ENCODE measurements around the gene CENPX. TPM values are rescaled to one million over a fixed set of nuclear protein-coding genes. Genes with fewer than 3 reads are reported as not detected.

Gene CENPX
- total and polyA plus RNA-seq, 2 of the 13 experiments (the other 11 are each of a cell fraction or from before 2014, with no cell fraction given) = 92.7 to 170 TPM

DNA sequence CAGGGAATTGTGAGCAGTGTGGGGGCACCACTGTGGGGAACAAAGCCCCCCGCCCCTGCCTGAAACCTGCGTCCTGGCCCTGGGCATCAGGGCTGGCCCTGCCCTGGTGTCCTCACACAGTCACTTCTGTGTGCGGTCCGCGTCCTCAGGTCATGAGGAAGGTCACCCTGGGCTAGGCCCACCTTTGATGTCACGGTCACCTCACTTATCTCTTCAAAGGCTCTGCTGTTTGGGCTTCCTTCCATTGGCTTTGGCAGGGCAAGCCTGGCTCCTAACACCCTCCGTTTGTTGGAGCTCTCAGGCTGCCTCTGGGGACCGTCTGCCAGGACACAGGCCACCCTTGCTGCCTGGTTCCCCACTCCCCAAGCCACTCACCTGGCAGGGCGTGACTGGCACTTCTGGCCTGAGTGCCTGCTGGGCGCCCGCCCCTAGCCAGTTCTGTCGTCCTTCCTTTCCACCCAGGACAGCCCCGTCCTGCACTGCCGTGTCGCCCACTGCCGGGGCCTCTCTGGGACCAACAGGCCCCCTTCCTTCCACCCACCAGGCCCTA lies 8.8 kb downstream of the CENPX start (continued):
- TF ChIP-seq ZNF12 (CRISPR knock-in tag; IDR thresholded peaks at IDR 0.05) (no peak), PITX1 (CRISPR knock-in tag; IDR thresholded peaks at IDR 0.05) (peak; percentile 56; the same call in 1 of the 2 replicates), ZNF660 (CRISPR knock-in tag; IDR thresholded peaks at IDR 0.05; ENCODE audit: borderline replicate concordance, low read depth) (no peak), GABPA (IDR thresholded peaks at IDR 0.05; ENCODE audit: low read depth, low read length) (no peak), GABPA (CRISPR knock-in tag; IDR thresholded peaks at IDR 0.05; ENCODE audit: low read depth) (no peak), NKX3-1 (CRISPR knock-in tag; IDR thresholded peaks at IDR 0.05) (no peak), SYNCRIP (IDR thresholded peaks at IDR 0.05; ENCODE audit: insufficient read depth, low read depth, low read length) (no peak), ZNF619 (CRISPR knock-in tag; IDR thresholded peaks at IDR 0.05) (no peak), IRF2 (CRISPR knock-in tag; IDR thresholded peaks at IDR 0.05) (no peak), ZNF672 (CRISPR knock-in tag; IDR thresholded peaks at IDR 0.05) (no peak), ZNF556 (CRISPR knock-in tag; IDR thresholded peaks at IDR 0.05; ENCODE audit: borderline replicate concordance) (no peak), RFX3 (CRISPR knock-in tag; IDR thresholded peaks at IDR 0.05) (no peak), ZNF766 (CRISPR knock-in tag; IDR thresholded peaks at IDR 0.05; ENCODE audit: borderline replicate concordance) (no peak), HOXA3 (CRISPR knock-in tag; IDR thresholded peaks at IDR 0.05) (peak; percentile 44; the same call in 1 of the 2 replicates), AKAP8 (CRISPR knock-in tag; IDR thresholded peaks at IDR 0.05) (no peak; the same call in none of the 2 replicates), ZNF776 (CRISPR knock-in tag; IDR thresholded peaks at IDR 0.05) (no peak), SMYD3 (CRISPR knock-in tag; IDR thresholded peaks at IDR 0.05) (no peak), ZNF562 (CRISPR knock-in tag; IDR thresholded peaks at IDR 0.05; ENCODE audit: borderline replicate concordance) (no peak)
- TF ChIP-seq, protein P1, sequence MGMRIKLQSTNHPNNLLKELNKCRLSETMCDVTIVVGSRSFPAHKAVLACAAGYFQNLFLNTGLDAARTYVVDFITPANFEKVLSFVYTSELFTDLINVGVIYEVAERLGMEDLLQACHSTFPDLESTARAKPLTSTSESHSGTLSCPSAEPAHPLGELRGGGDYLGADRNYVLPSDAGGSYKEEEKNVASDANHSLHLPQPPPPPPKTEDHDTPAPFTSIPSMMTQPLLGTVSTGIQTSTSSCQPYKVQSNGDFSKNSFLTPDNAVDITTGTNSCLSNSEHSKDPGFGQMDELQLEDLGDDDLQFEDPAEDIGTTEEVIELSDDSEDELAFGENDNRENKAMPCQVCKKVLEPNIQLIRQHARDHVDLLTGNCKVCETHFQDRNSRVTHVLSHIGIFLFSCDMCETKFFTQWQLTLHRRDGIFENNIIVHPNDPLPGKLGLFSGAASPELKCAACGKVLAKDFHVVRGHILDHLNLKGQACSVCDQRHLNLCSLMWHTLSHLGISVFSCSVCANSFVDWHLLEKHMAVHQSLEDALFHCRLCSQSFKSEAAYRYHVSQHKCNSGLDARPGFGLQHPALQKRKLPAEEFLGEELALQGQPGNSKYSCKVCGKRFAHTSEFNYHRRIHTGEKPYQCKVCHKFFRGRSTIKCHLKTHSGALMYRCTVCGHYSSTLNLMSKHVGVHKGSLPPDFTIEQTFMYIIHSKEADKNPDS (CRISPR knock-in tag; IDR thresholded peaks at IDR 0.05) = no peak
- TF ChIP-seq, protein P2, sequence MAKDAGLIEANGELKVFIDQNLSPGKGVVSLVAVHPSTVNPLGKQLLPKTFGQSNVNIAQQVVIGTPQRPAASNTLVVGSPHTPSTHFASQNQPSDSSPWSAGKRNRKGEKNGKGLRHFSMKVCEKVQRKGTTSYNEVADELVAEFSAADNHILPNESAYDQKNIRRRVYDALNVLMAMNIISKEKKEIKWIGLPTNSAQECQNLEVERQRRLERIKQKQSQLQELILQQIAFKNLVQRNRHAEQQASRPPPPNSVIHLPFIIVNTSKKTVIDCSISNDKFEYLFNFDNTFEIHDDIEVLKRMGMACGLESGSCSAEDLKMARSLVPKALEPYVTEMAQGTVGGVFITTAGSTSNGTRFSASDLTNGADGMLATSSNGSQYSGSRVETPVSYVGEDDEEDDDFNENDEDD (CRISPR knock-in tag; IDR thresholded peaks at IDR 0.05; ENCODE audit: borderline replicate concordance) = no peak
- TF ChIP-seq, protein P3, sequence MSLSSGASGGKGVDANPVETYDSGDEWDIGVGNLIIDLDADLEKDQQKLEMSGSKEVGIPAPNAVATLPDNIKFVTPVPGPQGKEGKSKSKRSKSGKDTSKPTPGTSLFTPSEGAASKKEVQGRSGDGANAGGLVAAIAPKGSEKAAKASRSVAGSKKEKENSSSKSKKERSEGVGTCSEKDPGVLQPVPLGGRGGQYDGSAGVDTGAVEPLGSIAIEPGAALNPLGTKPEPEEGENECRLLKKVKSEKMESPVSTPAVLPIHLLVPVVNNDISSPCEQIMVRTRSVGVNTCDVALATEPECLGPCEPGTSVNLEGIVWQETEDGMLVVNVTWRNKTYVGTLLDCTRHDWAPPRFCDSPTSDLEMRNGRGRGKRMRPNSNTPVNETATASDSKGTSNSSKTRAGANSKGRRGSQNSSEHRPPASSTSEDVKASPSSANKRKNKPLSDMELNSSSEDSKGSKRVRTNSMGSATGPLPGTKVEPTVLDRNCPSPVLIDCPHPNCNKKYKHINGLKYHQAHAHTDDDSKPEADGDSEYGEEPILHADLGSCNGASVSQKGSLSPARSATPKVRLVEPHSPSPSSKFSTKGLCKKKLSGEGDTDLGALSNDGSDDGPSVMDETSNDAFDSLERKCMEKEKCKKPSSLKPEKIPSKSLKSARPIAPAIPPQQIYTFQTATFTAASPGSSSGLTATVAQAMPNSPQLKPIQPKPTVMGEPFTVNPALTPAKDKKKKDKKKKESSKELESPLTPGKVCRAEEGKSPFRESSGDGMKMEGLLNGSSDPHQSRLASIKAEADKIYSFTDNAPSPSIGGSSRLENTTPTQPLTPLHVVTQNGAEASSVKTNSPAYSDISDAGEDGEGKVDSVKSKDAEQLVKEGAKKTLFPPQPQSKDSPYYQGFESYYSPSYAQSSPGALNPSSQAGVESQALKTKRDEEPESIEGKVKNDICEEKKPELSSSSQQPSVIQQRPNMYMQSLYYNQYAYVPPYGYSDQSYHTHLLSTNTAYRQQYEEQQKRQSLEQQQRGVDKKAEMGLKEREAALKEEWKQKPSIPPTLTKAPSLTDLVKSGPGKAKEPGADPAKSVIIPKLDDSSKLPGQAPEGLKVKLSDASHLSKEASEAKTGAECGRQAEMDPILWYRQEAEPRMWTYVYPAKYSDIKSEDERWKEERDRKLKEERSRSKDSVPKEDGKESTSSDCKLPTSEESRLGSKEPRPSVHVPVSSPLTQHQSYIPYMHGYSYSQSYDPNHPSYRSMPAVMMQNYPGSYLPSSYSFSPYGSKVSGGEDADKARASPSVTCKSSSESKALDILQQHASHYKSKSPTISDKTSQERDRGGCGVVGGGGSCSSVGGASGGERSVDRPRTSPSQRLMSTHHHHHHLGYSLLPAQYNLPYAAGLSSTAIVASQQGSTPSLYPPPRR (CRISPR knock-in tag; IDR thresholded peaks at IDR 0.05; ENCODE audit: borderline replicate concordance) = peak; percentile 52
- TF ChIP-seq, protein P4, sequence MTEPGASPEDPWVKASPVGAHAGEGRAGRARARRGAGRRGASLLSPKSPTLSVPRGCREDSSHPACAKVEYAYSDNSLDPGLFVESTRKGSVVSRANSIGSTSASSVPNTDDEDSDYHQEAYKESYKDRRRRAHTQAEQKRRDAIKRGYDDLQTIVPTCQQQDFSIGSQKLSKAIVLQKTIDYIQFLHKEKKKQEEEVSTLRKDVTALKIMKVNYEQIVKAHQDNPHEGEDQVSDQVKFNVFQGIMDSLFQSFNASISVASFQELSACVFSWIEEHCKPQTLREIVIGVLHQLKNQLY (CRISPR knock-in tag; IDR thresholded peaks at IDR 0.05) = no peak

Data from HepG2 (cell line).